ENCODE measurements around the gene BMP8A.

Gene BMP8A

GRCh38 chr1:39570477-39571177, 79.2 kb downstream of the BMP8A start:
- no peak overlapping the region for H3K4me3 Mint-ChIP-seq
- H3K27ac Mint-ChIP-seq = no peak overlapping the region
- H3K4me1 Mint-ChIP-seq (ENCODE audit: low read depth) = peaks cover 34% of the 10 kb centered on the region
- DNase-seq (ENCODE audit: low spot score) = no peak
- H3K27me3 Mint-ChIP-seq (ENCODE audit: low read depth) = no peaks in the 10 kb centered on the region
- H3K9me3 Mint-ChIP-seq = no peaks in the 10 kb centered on the region
- peaks cover 81% of the 10 kb centered on the region for H3K36me3 Mint-ChIP-seq (ENCODE audit: low read depth)

- Mint-ChIP-seq H3K9me3 (no peaks in the 10 kb centered on the region), H3K27me3 (ENCODE audit: low read depth) (no peaks in the 10 kb centered on the region), H3K36me3 (ENCODE audit: low read depth) (peaks cover 81% of the 10 kb centered on the region), H3K27ac (no peak overlapping the region), H3K4me1 (ENCODE audit: low read depth) (peaks cover 34% of the 10 kb centered on the region), H3K4me3 (no peak overlapping the region)
- no peak for DNase-seq (ENCODE audit: low spot score)
These were observed 79.7 kb downstream of the BMP8A start for GRCh38 chr1:39571178-39571483.

GRCh38 chr1:39572379-39573096, 81.1 kb downstream of the BMP8A start:
- H3K36me3 Mint-ChIP-seq (ENCODE audit: low read depth) = peaks cover 68% of the 10 kb centered on the region

GRCh38 chr1:39573097-39573465, 81.6 kb downstream of the BMP8A start:
- H3K36me3 Mint-ChIP-seq (ENCODE audit: low read depth) = peaks cover 65% of the 10 kb centered on the region
- peak overlapping the region; percentile 93 for H3K4me3 Mint-ChIP-seq
- no peak for DNase-seq (ENCODE audit: low spot score)
- H3K4me1 Mint-ChIP-seq (ENCODE audit: low read depth) = peaks cover 36% of the 10 kb centered on the region
- H3K27ac Mint-ChIP-seq = peak overlapping the region; percentile 15
- no peaks in the 10 kb centered on the region for H3K27me3 Mint-ChIP-seq (ENCODE audit: low read depth)
- H3K9me3 Mint-ChIP-seq = no peaks in the 10 kb centered on the region

More at GRCh38 chr1:39572379-39573096, 81.1 kb downstream of the BMP8A start:
- DNase-seq (ENCODE audit: low spot score) = no peak
- no peak overlapping the region for H3K27ac Mint-ChIP-seq
- H3K9me3 Mint-ChIP-seq = no peaks in the 10 kb centered on the region
- H3K4me3 Mint-ChIP-seq = peak overlapping the region; percentile 93
- peaks cover 36% of the 10 kb centered on the region for H3K4me1 Mint-ChIP-seq (ENCODE audit: low read depth)
- H3K27me3 Mint-ChIP-seq (ENCODE audit: low read depth) = no peaks in the 10 kb centered on the region

- no peaks in the 10 kb centered on the region for H3K27me3 Mint-ChIP-seq (ENCODE audit: low read depth)
- no peak for DNase-seq (ENCODE audit: low spot score)
- peaks cover 36% of the 10 kb centered on the region for H3K4me1 Mint-ChIP-seq (ENCODE audit: low read depth)
- peak overlapping the region; percentile 93 for H3K4me3 Mint-ChIP-seq
- no peaks in the 10 kb centered on the region for H3K9me3 Mint-ChIP-seq
- H3K36me3 Mint-ChIP-seq (ENCODE audit: low read depth) = peaks cover 57% of the 10 kb centered on the region
- peak overlapping the region; percentile 43 for H3K27ac Mint-ChIP-seq
These were observed 82.5 kb downstream of the BMP8A start for GRCh38 chr1:39573736-39574624.

GRCh38 chr1:39574646-39575045, 83.2 kb downstream of the BMP8A start:
- DNase-seq (ENCODE audit: low spot score) = no peak
- Mint-ChIP-seq H3K27ac (peak overlapping the region; percentile 87), H3K27me3 (ENCODE audit: low read depth) (no peaks in the 10 kb centered on the region), H3K4me1 (ENCODE audit: low read depth) (peaks cover 36% of the 10 kb centered on the region), H3K4me3 (peak overlapping the region; percentile 93), H3K36me3 (ENCODE audit: low read depth) (peaks cover 51% of the 10 kb centered on the region), H3K9me3 (no peaks in the 10 kb centered on the region)

All from T-helper 2 cell treated with Interferon-gamma antibody and Interleukin-4, amounts not matched to agents 5 μg/mL and 100 μg/mL, for 36 hours (primary cell).